ENCODE measurements around the gene CYP2D6. TPM values are rescaled to one million over a fixed set of nuclear protein-coding genes. Genes with fewer than 3 reads are reported as not detected.

Gene CYP2D6
- total RNA-seq, 4 donors from 2014 or later = 1.2 to 9.7 (median 3.3) TPM

GRCh38 chr22:42090596-42091454, 39.8 kb downstream of the CYP2D6 start, which contains the start of gene NDUFA6:
NDUFA6 (minus strand) TSS chr22:42090772; CDS start chr22:42090744, 28 bp downstream.
- Histone ChIP-seq H3K9me3 (no peaks in the 10 kb centered on the region), H3K27me3 (no peaks in the 10 kb centered on the region), H3K27ac (peak within 1 kb of the TSS; percentile 93 to 98 (median 96)), H3K4me3 (peak within 1 kb of the TSS; percentile 66 to 78 (median 74)), H3K36me3 (peaks cover 0 to 13% (median 2%) of the 10 kb centered on the region in 4 donors), H3K4me1 (peaks cover 15 to 28% (median 19%) of the 10 kb centered on the region in 4 donors)
- WGBS, 2 donors (ENCODE audit: low coverage in 1 of 2) = 0% methylated on average over 40 of the region's 71 CpGs; no CpG with 5 or more reads in 1 of the 2 donors
- peak; percentile 84 to 100 (median 91) for TF ChIP-seq CTCF (IDR thresholded peaks at IDR 0.05)
- TF ChIP-seq POLR2A (IDR thresholded peaks at IDR 0.05) = peak; percentile 99
- TF ChIP-seq POLR2AphosphoS5 (IDR thresholded peaks at IDR 0.05) = peak; percentile 97 to 99 (median 99)
- TF ChIP-seq EP300 (IDR thresholded peaks at IDR 0.05; ENCODE audit: low read depth) = no peak
- intact Hi-C loops (cut with DNase I; ENCODE audit: low total_unique reads) (loop anchor here (1.0 to 2.0 kb wide), 2 partner anchors 20 to 344 kb away; no protein-coding TSS in a partner anchor), in situ Hi-C loops (cut with MboI; ENCODE audit: low pct_ligation_motif_present in 1 of 4, low pct_unique_long_range_greater_than_20kb in 1 of 4, low sequenced_read_pairs in 3 of 4) (loop anchor here in 1 of 4 donors (10.0 kb wide), 1 partner anchor 354 kb away; no protein-coding TSS in a partner anchor)
- DNase-seq = peak; percentile 99

GRCh38 chr22:42086051-42086450, 44.6 kb downstream of the CYP2D6 start:
- Histone ChIP-seq H3K27ac (no peak overlapping the region), H3K4me3 (no peak overlapping the region), H3K27me3 (no peaks in the 10 kb centered on the region), H3K36me3 (peaks cover 0 to 30% (median 5%) of the 10 kb centered on the region in 4 donors), H3K4me1 (peaks cover 8 to 25% (median 16%) of the 10 kb centered on the region in 4 donors), H3K9me3 (no peaks in the 10 kb centered on the region)
- WGBS, 2 donors (ENCODE audit: low coverage in 1 of 2) = 68 to 70% methylated on average over 3 to 6 of the region's 6 CpGs
- no peak for DNase-seq
- TF ChIP-seq EP300 (IDR thresholded peaks at IDR 0.05; ENCODE audit: low read depth) (no peak), POLR2A (IDR thresholded peaks at IDR 0.05) (no peak), POLR2AphosphoS5 (IDR thresholded peaks at IDR 0.05) (no peak), CTCF (IDR thresholded peaks at IDR 0.05) (no peak)
- intact Hi-C loops (cut with DNase I; ENCODE audit: low total_unique reads) (no loop called here), in situ Hi-C loops (cut with MboI; ENCODE audit: low pct_ligation_motif_present in 1 of 4, low pct_unique_long_range_greater_than_20kb in 1 of 4, low sequenced_read_pairs in 3 of 4) (no loop called here)

GRCh38 chr22:42084874-42085273, 45.7 kb downstream of the CYP2D6 start:
- no peak overlapping the region for H3K27ac ChIP-seq
- WGBS, 2 donors (ENCODE audit: low coverage in 1 of 2) = 95 to 100% methylated on average over 1 to 8 of the region's 8 CpGs
- TF ChIP-seq POLR2A (IDR thresholded peaks at IDR 0.05) = no peak
- no peak for TF ChIP-seq CTCF (IDR thresholded peaks at IDR 0.05)
- intact Hi-C loops (cut with DNase I; ENCODE audit: low total_unique reads) = no loop called here
- no peak for DNase-seq
- H3K36me3 ChIP-seq = peaks cover 0 to 30% (median 5%) of the 10 kb centered on the region in 4 donors
- H3K27me3 ChIP-seq = no peaks in the 10 kb centered on the region
- no peaks in the 10 kb centered on the region for H3K9me3 ChIP-seq
- H3K4me1 ChIP-seq = peaks cover 12 to 33% (median 22%) of the 10 kb centered on the region in 4 donors
- in situ Hi-C loops (cut with MboI; ENCODE audit: low pct_ligation_motif_present in 1 of 4, low pct_unique_long_range_greater_than_20kb in 1 of 4, low sequenced_read_pairs in 3 of 4) = no loop called here
- H3K4me3 ChIP-seq = no peak overlapping the region

GRCh38 chr22:42083119-42083518, 47.5 kb downstream of the CYP2D6 start:
- in situ Hi-C loops (cut with MboI; ENCODE audit: low pct_ligation_motif_present in 1 of 4, low pct_unique_long_range_greater_than_20kb in 1 of 4, low sequenced_read_pairs in 3 of 4) = no loop called here
- WGBS, 2 donors (ENCODE audit: low coverage in 1 of 2) = 83% methylated on average over 4 of the region's 4 CpGs; no CpG with 5 or more reads in 1 of the 2 donors
- intact Hi-C loops (cut with DNase I; ENCODE audit: low total_unique reads) = no loop called here
- Histone ChIP-seq H3K4me3 (no peak overlapping the region), H3K27me3 (no peaks in the 10 kb centered on the region), H3K4me1 (peaks cover 15 to 32% (median 22%) of the 10 kb centered on the region in 4 donors), H3K9me3 (no peaks in the 10 kb centered on the region), H3K36me3 (peaks cover 0 to 30% (median 5%) of the 10 kb centered on the region in 4 donors), H3K27ac (no peak overlapping the region)
- TF ChIP-seq EP300 (IDR thresholded peaks at IDR 0.05; ENCODE audit: low read depth) (no peak), POLR2A (IDR thresholded peaks at IDR 0.05) (no peak), CTCF (IDR thresholded peaks at IDR 0.05) (no peak)
- DNase-seq = no peak

All from transverse colon (tissue), 4 donors.